Testis (tissue), 2 donors: ENCODE data around the gene PRPF40A.

Experiments
- CTCF ChIP-seq, 3 experiments: fragments of 450-650 bp in 2 of 3; fragments of 200-600 bp in 1 of 3; sonication (generic) in 1 of 3; IDR thresholded peaks; one replicate each; pipeline ENCODE4 v1.5.1; 2016 to 2019; ENCODE audit warnings: antibody characterized with exemption in 3 of 3, mild to moderate bottlenecking in 2 of 3, moderate library complexity in 1 of 3
- POLR2A ChIP-seq: fragments of 450-650 bp; IDR thresholded peaks from one replicate; pipeline ENCODE4 v1.6.1; 2017; ENCODE audit warnings: antibody characterized with exemption, mild to moderate bottlenecking, moderate library complexity

DNA sequence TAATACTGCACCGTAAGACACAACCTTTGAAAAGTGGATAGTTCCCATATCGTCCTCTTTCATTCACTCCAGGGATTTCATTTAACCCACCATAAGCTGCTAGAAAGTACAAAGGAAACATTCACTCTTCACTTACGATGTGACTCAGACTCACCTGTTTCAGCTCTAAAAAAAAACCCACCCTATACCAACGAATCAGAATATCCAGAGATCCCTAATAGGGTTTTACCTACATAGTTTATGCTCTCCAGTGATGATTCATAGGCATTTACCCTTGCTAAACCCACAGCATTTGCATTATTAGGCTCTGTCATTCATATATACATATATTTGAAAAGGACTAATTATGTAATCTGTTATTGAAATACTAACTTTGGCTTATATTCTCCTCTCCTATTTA is 60.2 kb downstream of the PRPF40A start:
- TF ChIP-seq POLR2A (no peak), CTCF (IDR thresholded peaks at IDR 0.05) (no peak)
